CD4-positive, alpha-beta T cell (primary cell): ENCODE data around the gene SQSTM1. TPM values are rescaled to one million over a fixed set of nuclear protein-coding genes. Genes with fewer than 3 reads are reported as not detected.
A peak's percentile ranks its signal among the peaks of the same experiment; 100 is the strongest.

Source experiments
- ATAC-seq: fragments of 200-7000 bp; cut with Tn5 transposase; one replicate; pipeline ENCODE4 v1.10.0; 2022; ENCODE audit warnings: mild to moderate bottlenecking; ENCODE audit not compliant: poor library complexity
- CTCF ChIA-PET: fragments of 350-600 bp; sonication (Branson Sonifier 250); formaldehyde crosslinking; loops from one replicate; lab custom pipeline; 2021; ENCODE audit warnings: antibody characterized with exemption, inconsistent platforms; lab: Charles Lee
- POLR2A ChIA-PET: fragments of 350-600 bp; sonication (Branson Sonifier 250); formaldehyde crosslinking; loops from one replicate; lab custom pipeline; 2021; ENCODE audit warnings: antibody characterized with exemption, inconsistent platforms; lab: Charles Lee
- DNase-seq, 14 experiments: peaks; one replicate each; pipeline ENCODE4 v3.0.0-alpha.2; 2013 to 2020; ENCODE audit warnings: mixed read lengths in 2 of 14
- H3K27ac ChIP-seq, 2 donors: one replicate each; pipeline versions ENCODE4 v1.5.1 to v1.7.0; 2013; ENCODE audit warnings: low read length in 2 of 2, low read depth in 1 of 2, mild to moderate bottlenecking in 1 of 2
- H3K27me3 ChIP-seq, 2 experiments: 1 replicate in 1 of 2; 2 replicates in 1 of 2; pipeline versions ENCODE4 v1.6.1 to v1.7.0; 2013; ENCODE audit warnings: low read length in 2 of 2, control low read depth in 1 of 2, mild to moderate bottlenecking in 1 of 2, moderate library complexity in 1 of 2; ENCODE audit not compliant: insufficient read depth in 2 of 2, control insufficient read depth in 1 of 2
- H3K36me3 ChIP-seq: one replicate; pipeline ENCODE4 v1.6.1; 2013; ENCODE audit warnings: low read length, control low read depth; ENCODE audit not compliant: insufficient read depth
- H3K4me1 ChIP-seq: one replicate; pipeline ENCODE4 v1.6.1; 2013; ENCODE audit warnings: low read length, control low read depth; ENCODE audit not compliant: insufficient read depth
- H3K4me3 ChIP-seq: one replicate; pipeline ENCODE4 v1.5.1; 2013; ENCODE audit warnings: mild to moderate bottlenecking, low read length, moderate library complexity
- H3K9me3 ChIP-seq, 2 experiments: 1 replicate in 1 of 2; 2 replicates in 1 of 2; pipeline versions ENCODE4 v1.6.1 to v1.7.0; 2013; ENCODE audit warnings: low read length in 2 of 2, mild to moderate bottlenecking in 2 of 2, control low read depth in 1 of 2, moderate library complexity in 1 of 2; ENCODE audit not compliant: control insufficient read depth in 1 of 2, insufficient read depth in 1 of 2
- H3K27ac Mint-ChIP-seq: one replicate; pipeline ENCODE4 v1.8.0; 2020; ENCODE audit warnings: mixed read lengths
- H3K27me3 Mint-ChIP-seq: one replicate; pipeline ENCODE4 v1.8.0; 2021; ENCODE audit warnings: mixed read lengths
- H3K36me3 Mint-ChIP-seq: one replicate; pipeline ENCODE4 v1.8.0; 2021; ENCODE audit warnings: low read depth, mixed read lengths
- H3K4me1 Mint-ChIP-seq: one replicate; pipeline ENCODE4 v1.8.0; 2021; ENCODE audit warnings: low read depth, mixed read lengths
- H3K4me3 Mint-ChIP-seq: one replicate; pipeline ENCODE4 v1.8.0; 2020; ENCODE audit warnings: mild to moderate bottlenecking, mixed read lengths
- H3K9me3 Mint-ChIP-seq: one replicate; pipeline ENCODE4 v1.8.0; 2020; ENCODE audit warnings: mixed read lengths
- intact Hi-C, 2 experiments: fragments of 100-400 bp; cut with DNase I in 1 of 2; cut with micrococcal nuclease in 1 of 2; formaldehyde crosslinking; loops; one replicate each; pipeline versions ENCODE4 v1.15.1 to v1.9.0; 2023 to 2025; cut with DNase I, micrococcal nuclease
- total RNA-seq, 174 experiments: library from RNA in 2 of 174; stranded (reverse) in 2 of 174; gene quantifications; one replicate each; pipeline ENCODE4 v1.2.3 and lab custom pipeline; 2021 to 2026
- TF ChIP-seq, protein P1 (sequence below): fragments of 200-600 bp; IDR thresholded peaks from one replicate; pipeline ENCODE4 v1.8.0; 2022; ENCODE audit warnings: antibody characterized with exemption, mild to moderate bottlenecking

The SQSTM1 gene
- total RNA-seq, 2 experiments from 2014 or later: 260 to 267 TPM

GRCh38 chr5:179805070-179805528 is 15.6 kb upstream of the SQSTM1 start:
- no peak for DNase-seq

DNA sequence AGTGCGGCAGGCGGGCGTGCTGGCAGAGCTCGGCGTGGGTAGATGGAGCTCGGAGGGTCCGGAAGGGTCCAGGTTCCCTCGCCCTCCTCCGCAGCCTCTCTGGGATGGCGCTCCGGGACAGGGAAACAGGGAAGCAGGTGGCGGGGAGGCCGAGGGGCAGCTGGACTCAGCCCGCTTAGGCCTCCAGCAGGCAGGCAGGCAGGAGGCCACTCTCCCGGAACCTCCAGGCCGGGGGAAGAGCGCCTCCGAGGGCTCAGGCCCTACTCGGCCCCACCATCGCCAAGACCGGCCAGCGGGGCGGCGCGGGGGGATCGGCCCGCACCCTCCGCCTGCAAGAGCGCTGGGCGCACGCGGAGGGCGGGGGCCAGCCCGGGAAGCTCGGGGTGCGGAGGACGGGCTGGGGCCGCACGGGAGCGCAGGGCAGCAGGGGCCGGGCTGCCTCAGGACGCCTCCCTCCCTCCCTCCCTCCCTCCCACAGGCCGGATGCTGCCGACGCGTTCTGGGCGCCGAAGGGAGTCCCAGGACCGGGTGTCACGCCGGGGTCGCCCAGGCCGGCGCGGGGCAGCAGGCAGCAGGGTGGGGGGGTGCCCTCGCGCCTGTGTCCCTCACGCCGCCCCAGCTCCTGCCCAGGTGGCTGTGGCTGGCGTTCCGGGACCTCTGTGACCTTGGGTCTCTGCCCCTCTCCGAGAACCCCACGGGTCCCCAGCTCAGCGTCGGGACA is 15.0 kb upstream of the SQSTM1 start:
- intact Hi-C loops: loop anchor here (1.0 to 10.0 kb wide), 5 partner anchors 15 to 489 kb away; partner anchors contain the start of genes MAPK9 (in 1 of the 2), MRNIP (in 1 of the 2) and SQSTM1 (in 1 of the 2)
- Histone ChIP-seq H3K4me3 (peak overlapping the region; percentile 60), H3K27me3 (no peaks in the 10 kb centered on the region), H3K36me3 (peaks cover 4% of the 10 kb centered on the region), H3K4me1 (peaks cover 57% of the 10 kb centered on the region), H3K9me3 (no peaks in the 10 kb centered on the region), H3K27ac (peak overlapping the region; percentile 44 to 67)
- POLR2A ChIA-PET: interaction anchor here (0.6 to 4.7 kb wide), 7 partner anchors 10 to 182 kb away, joined by 3 to 48 read pairs (median 6); partner anchors contain the start of genes HNRNPH1, LTC4S, MAML1 and SQSTM1
- peaks cover 33% of the 10 kb centered on the region for H3K4me1 Mint-ChIP-seq
- DNase-seq (peak in 5 of 14 experiments; percentile 26 to 67 (median 62)), ATAC-seq (peak; percentile 7)
- CTCF ChIA-PET: no interaction called here
- peak overlapping the region; percentile 86 for H3K27ac Mint-ChIP-seq
- H3K4me3 Mint-ChIP-seq: peak overlapping the region; percentile 94
- H3K36me3 Mint-ChIP-seq: peaks cover 13% of the 10 kb centered on the region
- H3K9me3 Mint-ChIP-seq: no peaks in the 10 kb centered on the region
- H3K27me3 Mint-ChIP-seq: no peaks in the 10 kb centered on the region
- TF ChIP-seq, protein P1, sequence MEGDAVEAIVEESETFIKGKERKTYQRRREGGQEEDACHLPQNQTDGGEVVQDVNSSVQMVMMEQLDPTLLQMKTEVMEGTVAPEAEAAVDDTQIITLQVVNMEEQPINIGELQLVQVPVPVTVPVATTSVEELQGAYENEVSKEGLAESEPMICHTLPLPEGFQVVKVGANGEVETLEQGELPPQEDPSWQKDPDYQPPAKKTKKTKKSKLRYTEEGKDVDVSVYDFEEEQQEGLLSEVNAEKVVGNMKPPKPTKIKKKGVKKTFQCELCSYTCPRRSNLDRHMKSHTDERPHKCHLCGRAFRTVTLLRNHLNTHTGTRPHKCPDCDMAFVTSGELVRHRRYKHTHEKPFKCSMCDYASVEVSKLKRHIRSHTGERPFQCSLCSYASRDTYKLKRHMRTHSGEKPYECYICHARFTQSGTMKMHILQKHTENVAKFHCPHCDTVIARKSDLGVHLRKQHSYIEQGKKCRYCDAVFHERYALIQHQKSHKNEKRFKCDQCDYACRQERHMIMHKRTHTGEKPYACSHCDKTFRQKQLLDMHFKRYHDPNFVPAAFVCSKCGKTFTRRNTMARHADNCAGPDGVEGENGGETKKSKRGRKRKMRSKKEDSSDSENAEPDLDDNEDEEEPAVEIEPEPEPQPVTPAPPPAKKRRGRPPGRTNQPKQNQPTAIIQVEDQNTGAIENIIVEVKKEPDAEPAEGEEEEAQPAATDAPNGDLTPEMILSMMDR: no peak

More at GRCh38 chr5:179805070-179805528, 15.6 kb upstream of the SQSTM1 start:
- TF ChIP-seq, protein P1: no peak
- H3K4me3 ChIP-seq: peak overlapping the region; percentile 60
- Mint-ChIP-seq H3K4me3 (peak overlapping the region; percentile 94), H3K27ac (peak overlapping the region; percentile 86), H3K36me3 (peaks cover 13% of the 10 kb centered on the region), H3K4me1 (peaks cover 33% of the 10 kb centered on the region), H3K27me3 (no peaks in the 10 kb centered on the region), H3K9me3 (no peaks in the 10 kb centered on the region)
- peaks cover 8% of the 10 kb centered on the region for H3K36me3 ChIP-seq
- no peaks in the 10 kb centered on the region for H3K9me3 ChIP-seq
- no peaks in the 10 kb centered on the region for H3K27me3 ChIP-seq
- intact Hi-C loops: loop anchor here (2.0 to 10.0 kb wide), 4 partner anchors 50 to 490 kb away; partner anchors contain the start of genes MAPK9 (in 1 of the 2) and MRNIP (in 1 of the 2)
- ATAC-seq: no peak
- peaks cover 57% of the 10 kb centered on the region for H3K4me1 ChIP-seq
- CTCF ChIA-PET: no interaction called here
- no peak overlapping the region for H3K27ac ChIP-seq
- POLR2A ChIA-PET: interaction anchor here (0.6 to 4.7 kb wide), 4 partner anchors 10 to 103 kb away, joined by 3 to 48 read pairs (median 16); partner anchors contain the start of genes LTC4S, MAML1 and SQSTM1

DNA sequence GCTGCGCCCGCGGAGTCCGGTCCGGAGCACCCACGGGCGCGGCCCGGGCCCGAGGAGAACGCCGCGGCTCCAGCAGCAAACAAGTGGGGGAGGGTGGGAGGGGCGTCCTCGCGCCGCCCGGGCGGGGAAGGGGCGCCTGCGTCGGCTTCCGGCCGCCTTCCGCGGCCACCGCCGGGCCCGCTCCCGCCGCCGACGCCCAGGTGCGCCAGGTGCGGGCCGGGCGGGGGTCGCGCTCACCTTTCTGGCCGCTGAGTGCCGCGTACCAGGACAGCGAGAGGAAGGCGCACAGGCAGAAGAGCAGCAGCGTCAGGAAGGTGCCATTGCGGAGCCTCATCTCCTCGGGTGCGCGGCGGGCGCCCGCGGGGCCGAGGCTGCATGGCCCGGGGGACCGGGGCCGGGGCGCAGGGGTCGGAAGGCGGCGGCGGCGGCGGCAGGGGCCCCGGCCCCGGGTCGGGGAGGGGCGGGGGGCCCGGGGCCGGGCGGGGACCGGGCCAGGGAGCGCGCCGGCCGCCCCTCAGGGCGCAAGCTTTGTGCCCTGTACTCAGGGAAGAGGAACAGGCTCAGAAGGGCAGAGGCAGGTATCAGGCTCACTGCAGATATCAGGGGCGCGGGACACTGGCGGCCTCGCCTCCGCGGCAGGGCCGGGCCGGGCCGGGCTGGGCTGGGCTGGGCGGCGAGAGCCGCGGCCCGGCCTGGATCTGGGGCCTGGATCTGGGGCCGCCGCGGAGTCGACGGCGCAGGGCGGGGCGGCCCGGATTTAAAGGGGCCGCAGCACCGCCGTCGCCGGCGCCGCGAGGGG is 14.3 kb upstream of the SQSTM1 start, which contains the start of gene MGAT4B:
Gene MGAT4B, minus strand, starts transcription at position 617 of the 799 bp plus-strand sequence. Its CDS starts 283 bp downstream, at position 334.
- ChIA-PET CTCF (no interaction called here), POLR2A (interaction anchor here (0.6 to 4.7 kb wide), 6 partner anchors 11 to 183 kb away, joined by 3 to 48 read pairs (median 8); partner anchors contain the start of genes HNRNPH1, LTC4S, MAML1 and SQSTM1)
- H3K4me1 ChIP-seq: peaks cover 55% of the 10 kb centered on the region
- peak within 1 kb of the TSS; percentile 48 to 67 for H3K27ac ChIP-seq
- Mint-ChIP-seq H3K27me3 (no peaks in the 10 kb centered on the region), H3K36me3 (peaks cover 13% of the 10 kb centered on the region), H3K27ac (no peak within 1 kb of the TSS), H3K4me3 (peak within 1 kb of the TSS; percentile 76), H3K9me3 (no peaks in the 10 kb centered on the region), H3K4me1 (peaks cover 33% of the 10 kb centered on the region)
- no peaks in the 10 kb centered on the region for H3K36me3 ChIP-seq
- peak within 1 kb of the TSS; percentile 60 for H3K4me3 ChIP-seq
- intact Hi-C loops: loop anchor here (1.0 to 10.0 kb wide), 5 partner anchors 14 to 488 kb away; partner anchors contain the start of genes MAPK9 (in 1 of the 2), MRNIP (in 1 of the 2) and SQSTM1 (in 1 of the 2)
- no peaks in the 10 kb centered on the region for H3K27me3 ChIP-seq
- TF ChIP-seq, protein P1: no peak
- H3K9me3 ChIP-seq: no peaks in the 10 kb centered on the region
- DNase-seq: peak in 13 of 14 experiments; percentile 39 to 82 (median 62)
- peak; percentile 72 for ATAC-seq
